DND-41 (cell line): ENCODE measurements around the gene GALNT6.

Experiments
- ATAC-seq: fragments of 200-7000 bp; cut with Tn5 transposase; 3 replicates; pipeline ENCODE4 v1.9.1; 2021; ENCODE audit warnings: low read depth; ENCODE audit not compliant: insufficient read depth
- DNase-seq: peaks from one replicate; pipeline ENCODE4 v3.0.0-alpha.2; 2020
- H2AFZ ChIP-seq: 2 replicates; pipeline ENCODE4 v1.6.0; 2012; ENCODE audit warnings: low read depth, low read length
- H3K27ac ChIP-seq: 2 replicates; pipeline ENCODE4 v1.5.1; 2012; ENCODE audit warnings: low read length, inconsistent platforms
- H3K27me3 ChIP-seq: fragments of 200-600 bp; sonication (generic); 2 replicates; pipeline ENCODE4 v1.6.0; 2012; ENCODE audit warnings: low read length, mild to moderate bottlenecking, inconsistent platforms; ENCODE audit not compliant: insufficient read depth, poor library complexity
- H3K36me3 ChIP-seq: 2 replicates; pipeline ENCODE4 v1.5.1; 2012; ENCODE audit warnings: low read length, inconsistent platforms; ENCODE audit not compliant: insufficient read depth
- H3K4me1 ChIP-seq: 2 replicates; pipeline ENCODE4 v1.5.1; 2012; ENCODE audit warnings: mild to moderate bottlenecking, low read length; ENCODE audit not compliant: insufficient read depth
- H3K4me2 ChIP-seq: 2 replicates; pipeline ENCODE4 v1.6.0; 2012; ENCODE audit warnings: mild to moderate bottlenecking, moderate library complexity, low read length, inconsistent platforms; ENCODE audit not compliant: insufficient read depth
- H3K4me3 ChIP-seq, 2 experiments: fragments of 200-600 bp in 1 of 2; shearing (Covaris generic) in 1 of 2; 2 replicates each; pipeline ENCODE4 v1.5.1; 2012 to 2016; ENCODE audit warnings: inconsistent platforms in 2 of 2, low read length in 2 of 2, mild to moderate bottlenecking in 2 of 2, low read depth in 1 of 2, moderate library complexity in 1 of 2
- H3K79me2 ChIP-seq: 2 replicates; pipeline ENCODE4 v1.6.0; 2012; ENCODE audit warnings: low read length, inconsistent platforms; ENCODE audit not compliant: insufficient read depth
- H3K9ac ChIP-seq: 2 replicates; pipeline ENCODE4 v1.6.0; 2012; ENCODE audit warnings: low read depth, mild to moderate bottlenecking, inconsistent platforms, low read length, moderate library complexity
- H3K9me3 ChIP-seq: 2 replicates; pipeline ENCODE4 v1.5.1; 2012; ENCODE audit warnings: low read length, moderate library complexity, mild to moderate bottlenecking, inconsistent platforms; ENCODE audit not compliant: insufficient read depth, severe bottlenecking
- H4K20me1 ChIP-seq: 2 replicates; pipeline ENCODE4 v1.6.0; 2012; ENCODE audit warnings: low read length; ENCODE audit not compliant: insufficient read depth
- EZH2 ChIP-seq: IDR thresholded peaks from 3 replicates; pipeline ENCODE4 v1.6.1; 2012; ENCODE audit warnings: borderline replicate concordance, low read depth, mild to moderate bottlenecking, moderate library complexity, low read length, inconsistent platforms; ENCODE audit not compliant: severe bottlenecking
- TF ChIP-seq, protein P1 (sequence below): IDR thresholded peaks from 2 replicates; pipeline ENCODE4 v1.5.1; 2012; ENCODE audit warnings: borderline replicate concordance, low read length, moderate library complexity, mild to moderate bottlenecking; ENCODE audit not compliant: poor library complexity, severe bottlenecking; ENCODE audit errors: extremely low read depth

Gene GALNT6

DNA sequence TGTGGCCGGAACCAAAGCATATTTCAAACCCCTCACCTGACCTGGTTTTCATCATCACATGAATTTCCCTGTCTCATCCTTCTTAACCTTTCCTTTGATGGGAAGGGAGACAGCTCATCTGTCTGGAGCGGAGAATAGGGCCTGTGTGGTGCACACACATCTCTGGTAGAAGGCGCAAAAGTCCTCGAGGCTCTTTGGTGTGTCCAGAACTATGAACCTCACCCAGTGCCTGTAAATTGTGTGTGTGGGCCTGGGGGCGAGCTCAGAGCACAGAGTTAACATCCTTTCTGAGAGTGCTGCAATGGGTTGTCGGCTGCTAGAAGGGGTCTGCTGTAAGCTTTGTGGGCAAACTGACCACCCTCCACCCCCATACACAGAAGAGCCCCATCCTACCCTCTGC lies 749 bp downstream of the GALNT6 start:
- peak overlapping the region; percentile 59 to 90; a peak in 3 of 4 replicates for H3K4me3 ChIP-seq
- no peak for TF ChIP-seq EZH2
- TF ChIP-seq, protein P1, sequence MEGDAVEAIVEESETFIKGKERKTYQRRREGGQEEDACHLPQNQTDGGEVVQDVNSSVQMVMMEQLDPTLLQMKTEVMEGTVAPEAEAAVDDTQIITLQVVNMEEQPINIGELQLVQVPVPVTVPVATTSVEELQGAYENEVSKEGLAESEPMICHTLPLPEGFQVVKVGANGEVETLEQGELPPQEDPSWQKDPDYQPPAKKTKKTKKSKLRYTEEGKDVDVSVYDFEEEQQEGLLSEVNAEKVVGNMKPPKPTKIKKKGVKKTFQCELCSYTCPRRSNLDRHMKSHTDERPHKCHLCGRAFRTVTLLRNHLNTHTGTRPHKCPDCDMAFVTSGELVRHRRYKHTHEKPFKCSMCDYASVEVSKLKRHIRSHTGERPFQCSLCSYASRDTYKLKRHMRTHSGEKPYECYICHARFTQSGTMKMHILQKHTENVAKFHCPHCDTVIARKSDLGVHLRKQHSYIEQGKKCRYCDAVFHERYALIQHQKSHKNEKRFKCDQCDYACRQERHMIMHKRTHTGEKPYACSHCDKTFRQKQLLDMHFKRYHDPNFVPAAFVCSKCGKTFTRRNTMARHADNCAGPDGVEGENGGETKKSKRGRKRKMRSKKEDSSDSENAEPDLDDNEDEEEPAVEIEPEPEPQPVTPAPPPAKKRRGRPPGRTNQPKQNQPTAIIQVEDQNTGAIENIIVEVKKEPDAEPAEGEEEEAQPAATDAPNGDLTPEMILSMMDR: no peak
- peak overlapping the region; percentile 95 for H3K4me2 ChIP-seq
- H3K27ac ChIP-seq: peak overlapping the region; percentile 94
- no peak for ATAC-seq
- peak overlapping the region; percentile 90 for H2AFZ ChIP-seq
- H3K79me2 ChIP-seq: peaks cover 44% of the 10 kb centered on the region
- H4K20me1 ChIP-seq: no peaks in the 10 kb centered on the region
- H3K9ac ChIP-seq: peak overlapping the region; percentile 75
- no peaks in the 10 kb centered on the region for H3K27me3 ChIP-seq
- no peaks in the 10 kb centered on the region for H3K9me3 ChIP-seq
- peaks cover 95% of the 10 kb centered on the region for H3K4me1 ChIP-seq
- DNase-seq: peak; percentile 32
- 0 out of 2 replicates have a peak, but pooled peaks cover 3% of the 10 kb centered on the region for H3K36me3 ChIP-seq

DNA sequence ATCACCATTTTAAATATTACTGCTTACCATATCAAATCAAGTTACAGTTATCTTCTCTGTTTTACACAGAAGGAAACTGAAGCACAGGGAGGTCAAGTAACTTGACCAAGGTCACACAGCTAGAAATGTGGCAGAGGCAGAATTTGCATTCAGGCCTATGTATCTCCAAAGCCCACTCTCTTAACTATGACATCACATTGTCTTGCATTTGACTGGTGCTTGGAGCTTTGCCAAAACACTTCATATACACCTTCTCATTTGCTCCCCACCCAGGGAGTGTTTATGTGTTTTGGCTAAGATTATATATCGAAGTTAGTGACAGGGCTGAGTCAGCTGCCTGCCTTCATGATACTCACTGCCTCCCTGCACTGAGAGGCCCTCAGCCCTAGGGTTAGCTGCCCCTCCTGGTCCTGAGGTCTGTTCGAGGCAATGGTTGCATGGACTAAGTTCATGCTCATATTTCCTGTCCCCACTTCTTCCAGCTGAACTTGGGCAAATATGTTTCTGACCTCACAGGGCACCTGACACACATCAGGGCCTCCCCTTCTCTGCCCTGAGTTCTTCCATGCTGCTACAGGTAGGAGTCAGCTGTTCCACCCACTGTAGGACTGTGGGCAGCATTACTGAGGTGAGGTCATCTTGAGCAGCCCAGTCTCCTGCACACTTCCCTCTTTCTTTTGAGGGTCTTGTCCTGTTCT lies 1.8 kb downstream of the GALNT6 start:
- H3K27me3 ChIP-seq: no peaks in the 10 kb centered on the region
- ATAC-seq (no peak), DNase-seq (peak; percentile 39)
- TF ChIP-seq, protein P1: no peak
- TF ChIP-seq EZH2: no peak
- H2AFZ ChIP-seq: no peak overlapping the region
- H4K20me1 ChIP-seq: no peaks in the 10 kb centered on the region
- H3K4me2 ChIP-seq: peak overlapping the region; percentile 57
- peak overlapping the region; percentile 17 for H3K9ac ChIP-seq
- H3K36me3 ChIP-seq: 0 out of 2 replicates have a peak, but pooled peaks cover 3% of the 10 kb centered on the region
- H3K9me3 ChIP-seq: no peaks in the 10 kb centered on the region
- peaks cover 48% of the 10 kb centered on the region for H3K79me2 ChIP-seq
- H3K4me1 ChIP-seq: peaks cover 95% of the 10 kb centered on the region
- peak overlapping the region in 1 of 2 experiments; percentile 36; a peak in 2 of 4 replicates for H3K4me3 ChIP-seq
- H3K27ac ChIP-seq: peak overlapping the region; percentile 68

DNA sequence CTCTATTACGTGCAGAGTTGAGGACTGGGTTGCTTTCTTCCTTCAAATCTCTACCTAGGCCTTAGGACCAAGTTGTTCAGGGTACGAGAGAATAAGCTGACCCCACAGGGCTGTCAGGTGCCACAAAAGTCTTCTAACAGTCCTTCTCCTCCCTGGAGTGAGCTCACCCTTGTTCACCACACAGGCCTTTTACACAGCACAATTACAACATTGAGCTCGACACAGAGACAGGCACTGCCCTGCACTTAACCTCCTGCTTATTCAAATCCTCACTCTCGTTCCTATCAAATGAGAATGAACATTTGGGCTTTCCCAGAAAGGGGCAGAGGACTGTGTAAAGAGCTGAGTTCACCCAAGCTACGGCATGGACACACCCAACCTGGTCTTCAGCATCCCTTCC lies 2.4 kb downstream of the GALNT6 start:
- H2AFZ ChIP-seq: no peak overlapping the region
- no peak for TF ChIP-seq EZH2
- TF ChIP-seq, protein P1: no peak

More for the DNA sequence above, 2.4 kb downstream of the GALNT6 start:
- Histone ChIP-seq H3K27ac (peak overlapping the region; percentile 68), H3K9ac (peak overlapping the region; percentile 17; the same call in 1 of the 2 replicates), H4K20me1 (no peaks in the 10 kb centered on the region), H3K36me3 (0 out of 2 replicates have a peak, but pooled peaks cover 3% of the 10 kb centered on the region), H3K4me1 (peaks cover 95% of the 10 kb centered on the region), H3K27me3 (no peaks in the 10 kb centered on the region), H3K4me2 (peak overlapping the region; percentile 57), H3K79me2 (peaks cover 48% of the 10 kb centered on the region), H3K9me3 (no peaks in the 10 kb centered on the region), H3K4me3 (peak overlapping the region in 1 of 2 experiments; percentile 36; a peak in 1 of 4 replicates)
- no peak for DNase-seq
- no peak for ATAC-seq
